DMS53 (cell line): ENCODE results near the gene GNB1L.

ENCODE experiments used
- DNase-seq: peaks from one replicate; lab custom pipeline; 2025; lab: John Stamatoyannopoulos, UW

GNB1L gene

DNA sequence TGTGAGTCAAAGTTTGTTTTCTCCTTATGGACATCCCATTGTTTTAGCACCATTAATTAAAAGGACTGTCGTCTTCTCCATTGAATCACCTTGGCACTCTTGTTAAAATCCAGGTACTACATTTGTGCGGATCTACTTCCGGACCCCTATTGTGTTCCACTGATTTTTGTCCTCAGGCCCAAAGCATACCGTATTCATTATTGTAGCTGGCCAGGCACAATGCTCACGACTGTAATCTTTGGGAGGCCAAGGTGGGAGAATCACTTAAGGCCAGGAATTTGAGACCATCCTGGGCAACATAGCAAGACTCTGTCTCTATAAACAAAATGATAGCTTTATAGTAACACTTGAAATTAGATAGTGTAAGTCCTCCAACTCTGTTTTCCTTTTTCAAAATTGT is 8.9 kb upstream of the GNB1L start:
- no peak for DNase-seq

DNA sequence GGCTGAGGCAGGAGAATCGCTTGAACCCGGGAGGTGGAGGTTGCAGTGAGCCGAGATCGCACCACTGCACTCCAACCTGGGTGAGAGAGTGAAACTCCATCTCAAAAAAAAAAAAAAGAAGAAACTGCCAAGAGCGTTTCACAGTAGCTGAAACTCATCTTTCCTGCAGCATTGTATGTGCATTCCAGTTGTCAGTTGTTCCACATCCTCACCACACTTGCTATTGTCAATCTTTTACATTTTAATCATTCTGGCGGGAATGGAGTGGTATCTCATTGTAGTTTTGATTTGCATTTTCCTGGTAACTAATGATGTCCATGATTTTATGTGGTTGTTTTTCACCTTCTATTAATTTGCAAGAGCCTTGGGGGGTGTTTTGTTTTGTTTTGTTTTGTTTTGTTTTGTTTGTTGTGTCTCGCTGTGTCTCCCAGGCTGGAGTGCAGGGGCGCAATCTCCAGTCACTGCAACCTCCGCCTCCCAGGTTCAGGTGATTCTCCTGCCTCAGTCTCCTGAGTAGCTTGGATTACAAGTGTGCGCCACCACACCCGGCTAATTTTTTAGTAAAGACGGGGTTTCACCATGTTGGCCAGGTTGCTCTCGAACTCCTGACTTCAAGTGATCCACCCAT is 8.1 kb upstream of the GNB1L start:
- DNase-seq = no peak

GRCh38 chr22:19859861-19860510 is 5.3 kb upstream of the GNB1L start:
- DNase-seq = no peak

- no peak for DNase-seq
Observed at GRCh38 chr22:19857382-19857781, 2.7 kb upstream of the GNB1L start.

- peak; percentile 79 for DNase-seq
Observed at GRCh38 chr22:19855504-19856409, 1.1 kb upstream of the GNB1L start.

DNA sequence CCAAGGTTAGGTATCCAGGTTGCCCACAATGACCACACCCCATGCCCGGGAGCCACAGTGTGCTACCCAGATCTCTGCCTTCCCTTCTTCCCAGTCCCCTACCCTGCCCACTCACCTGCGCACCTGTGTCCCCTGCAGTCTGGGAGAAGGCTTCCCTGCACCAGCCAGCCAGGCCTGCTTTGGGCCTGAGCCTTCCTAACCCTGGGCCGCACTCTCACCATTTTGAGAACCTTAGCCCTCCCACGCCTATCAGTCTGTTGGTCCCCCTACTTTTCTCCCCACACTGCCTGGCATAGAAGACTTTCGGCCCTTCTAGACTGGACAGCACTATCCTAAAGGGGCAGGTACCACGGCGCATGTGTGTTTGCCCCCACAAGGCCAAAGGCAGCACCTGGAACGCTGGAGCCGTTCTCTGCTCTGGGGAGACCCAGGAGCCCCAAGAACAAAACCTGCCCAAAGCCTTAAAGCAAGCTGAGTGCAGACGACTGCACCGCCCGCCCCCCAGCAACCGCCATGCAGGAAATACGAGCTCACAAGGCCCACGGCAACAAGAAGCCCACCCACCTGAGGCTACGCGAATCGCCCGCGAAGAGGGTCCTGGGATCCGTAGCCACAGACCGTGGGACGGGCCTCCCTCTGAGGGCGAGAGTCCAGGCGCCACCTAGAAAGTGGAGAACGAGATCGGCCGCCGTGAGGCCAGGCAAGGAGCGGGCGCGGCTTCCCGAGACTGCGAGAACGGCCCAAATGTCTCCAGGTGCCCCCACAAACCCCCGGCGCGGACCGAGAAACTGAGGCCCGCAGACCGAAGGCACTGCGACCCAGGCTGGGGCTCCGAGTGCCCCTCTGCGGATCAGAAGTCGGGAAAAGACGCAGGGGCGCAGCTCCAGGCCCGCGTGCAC is 546 bp downstream of the GNB1L start:
- peak; percentile 39 for DNase-seq

- no peak for DNase-seq
Observed at GRCh38 chr22:19853058-19853878, 1.4 kb downstream of the GNB1L start.

DNA sequence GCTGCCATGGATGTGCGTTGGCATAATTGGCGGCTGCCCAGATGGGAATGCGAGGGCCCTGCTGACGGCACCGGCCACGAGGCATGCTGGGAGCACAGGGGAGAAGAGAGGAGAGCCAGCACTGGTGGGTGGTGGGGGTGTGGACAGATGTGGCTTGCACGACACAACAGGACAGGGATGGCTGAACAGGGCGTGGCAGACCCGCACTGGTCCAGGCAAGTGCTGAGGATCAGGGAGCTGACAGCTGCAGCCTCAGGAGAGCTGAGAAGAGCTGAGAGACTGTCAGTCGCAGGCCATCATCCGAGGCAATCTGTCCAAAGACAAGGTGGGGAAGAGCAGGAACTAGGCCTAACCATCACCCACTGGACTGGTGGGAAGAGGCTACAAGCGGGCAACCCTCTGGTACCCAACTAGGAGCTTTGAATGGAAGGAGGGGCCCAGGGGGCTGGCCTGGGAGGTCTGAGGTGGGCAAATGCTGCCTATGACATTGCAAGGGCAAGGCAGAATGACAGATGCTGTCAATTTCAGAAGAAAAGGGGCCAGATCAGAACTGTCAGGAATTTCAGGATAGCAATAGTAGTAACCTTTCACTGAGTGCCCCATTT is 2.4 kb downstream of the GNB1L start:
- no peak for DNase-seq

- DNase-seq = no peak
Observed at GRCh38 chr22:19851291-19852176, 3.1 kb downstream of the GNB1L start.

GRCh38 chr22:19850763-19851109 is 3.9 kb downstream of the GNB1L start:
- DNase-seq = no peak

DNA sequence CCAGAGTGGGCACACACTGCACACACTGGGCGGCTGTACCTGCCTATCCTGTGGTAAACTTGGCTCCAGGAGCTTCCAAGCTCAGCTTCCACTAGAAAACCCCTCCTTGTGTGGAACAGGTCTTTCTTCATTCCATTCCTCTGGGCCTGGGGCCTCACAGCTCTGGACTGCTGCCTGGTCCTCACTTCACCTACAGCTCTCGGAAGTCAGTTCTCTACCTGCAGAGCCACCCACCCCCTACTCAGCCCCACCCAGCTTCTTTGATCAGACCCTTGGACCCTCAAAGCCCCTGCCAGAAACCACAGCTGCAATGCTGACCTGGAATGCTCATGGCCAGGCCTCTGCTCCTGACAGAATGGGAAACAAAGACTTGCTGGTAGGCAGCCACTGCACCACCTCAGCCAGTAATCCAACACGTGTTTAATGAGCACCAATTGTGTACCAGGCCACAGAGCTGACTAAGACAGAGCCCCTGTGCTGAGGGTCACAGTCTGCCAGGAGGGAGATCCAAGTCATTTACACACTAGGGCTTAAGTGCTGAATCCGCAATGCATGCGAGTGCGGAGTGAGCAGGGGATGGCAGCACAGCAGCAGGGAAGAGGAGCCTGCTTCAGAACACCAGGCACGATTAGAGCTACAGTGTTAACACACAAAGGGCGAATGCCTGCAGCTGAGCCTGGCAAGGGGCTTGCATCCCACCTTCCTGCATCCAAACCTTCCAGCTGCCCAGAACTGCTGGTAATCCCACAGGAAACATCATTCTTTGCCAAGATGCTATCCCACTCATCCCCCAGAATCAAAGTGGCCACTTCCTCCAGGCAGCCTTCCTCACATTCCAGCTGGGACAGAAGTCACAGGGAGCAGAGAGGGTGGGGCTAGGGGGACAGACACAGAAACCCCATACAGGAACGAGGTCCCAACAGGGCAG is 4.6 kb downstream of the GNB1L start:
- peak; percentile 13 for DNase-seq

DNA sequence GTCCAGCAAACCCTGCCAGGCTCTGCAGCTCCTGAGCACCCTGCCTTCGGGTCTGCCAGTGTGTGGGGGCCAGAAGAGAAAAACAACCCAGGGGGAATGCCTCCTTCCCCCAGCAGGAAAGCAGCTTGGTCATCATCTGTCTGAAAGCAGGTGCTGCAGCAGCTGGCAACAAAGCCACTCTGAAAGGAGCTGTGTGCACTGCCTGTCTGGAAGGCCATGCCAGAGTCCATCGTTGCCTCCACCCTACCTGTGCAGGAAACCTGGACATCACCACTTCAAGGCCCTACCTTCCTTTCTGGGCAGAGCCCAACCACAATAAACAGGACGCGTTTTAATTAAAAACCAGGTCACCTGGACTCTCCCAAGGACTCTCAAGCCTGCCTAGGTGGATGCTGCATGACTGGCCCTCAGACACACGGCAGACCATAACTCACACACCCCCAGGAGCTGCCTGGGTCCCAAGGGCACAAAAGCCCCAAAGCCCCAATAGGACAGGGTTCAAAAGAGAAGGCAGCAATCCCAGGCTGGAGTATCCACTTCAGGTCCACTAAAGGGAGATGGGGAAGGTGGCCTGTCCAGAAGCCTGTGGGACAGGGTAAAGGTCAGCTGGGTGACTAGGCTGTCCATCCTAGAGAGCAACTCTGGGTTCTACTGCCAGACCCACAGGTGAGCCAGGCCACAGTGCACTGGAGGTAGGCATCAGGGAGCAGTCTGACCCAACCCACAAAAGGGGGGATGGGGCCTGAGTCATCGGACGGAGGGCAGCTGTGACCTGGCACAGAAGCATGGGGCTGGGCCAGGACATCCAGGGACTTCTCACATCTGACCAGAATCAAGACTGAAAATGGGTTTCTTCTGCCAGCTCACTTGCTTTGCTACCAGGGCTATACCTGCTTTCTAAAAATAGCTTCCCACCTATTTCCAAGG is 6.1 kb downstream of the GNB1L start:
- DNase-seq = peak; percentile 70

DNA sequence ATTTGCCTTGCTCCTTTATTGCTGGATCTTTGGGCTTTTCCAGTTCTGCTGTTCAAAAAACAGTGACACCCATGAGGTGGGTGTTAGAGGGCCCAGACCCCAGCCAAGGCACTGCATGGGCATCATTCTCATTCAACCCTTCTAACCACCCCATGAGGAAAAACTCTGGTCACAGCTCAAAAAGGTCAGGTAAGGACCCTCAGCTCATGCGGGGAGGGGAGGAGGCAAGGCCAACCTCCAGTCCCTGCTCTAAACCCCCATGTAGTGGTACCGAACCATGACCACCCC is 7.4 kb downstream of the GNB1L start:
- DNase-seq = no peak

DNA sequence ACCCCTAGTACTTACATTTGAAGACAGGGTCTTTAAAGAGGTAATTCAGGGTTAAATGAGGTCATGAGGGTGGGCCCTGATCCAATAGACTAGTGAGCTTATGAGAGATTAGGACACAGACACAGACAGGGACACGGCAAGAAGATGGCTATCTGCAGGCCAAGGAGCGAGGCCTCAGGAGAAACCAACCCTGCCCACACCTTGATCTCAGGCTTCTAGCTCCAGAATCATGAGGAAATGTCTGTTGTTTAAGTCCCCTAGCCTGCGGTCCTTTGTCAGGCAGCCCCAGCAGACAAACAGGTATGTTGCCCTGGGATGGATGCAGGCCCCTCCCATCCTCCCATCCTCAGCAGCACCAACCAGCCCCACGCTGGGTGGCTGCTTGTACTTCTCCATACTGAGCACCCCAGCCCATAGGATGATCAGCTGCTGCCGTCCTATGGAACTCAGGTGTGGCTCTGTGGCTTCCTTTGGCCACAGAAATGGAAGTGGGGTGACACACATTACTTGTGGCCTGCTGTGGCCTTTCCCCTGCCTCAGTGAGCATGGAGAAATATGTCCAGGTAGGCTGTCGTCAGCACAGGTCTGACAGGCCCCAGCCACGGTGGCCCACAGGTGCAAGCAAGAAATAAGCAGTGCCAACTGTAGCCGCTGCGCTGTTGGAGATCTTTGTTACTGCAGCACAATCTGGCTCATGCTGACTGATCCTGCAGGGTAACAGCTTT is 7.9 kb downstream of the GNB1L start:
- no peak for DNase-seq

DNA sequence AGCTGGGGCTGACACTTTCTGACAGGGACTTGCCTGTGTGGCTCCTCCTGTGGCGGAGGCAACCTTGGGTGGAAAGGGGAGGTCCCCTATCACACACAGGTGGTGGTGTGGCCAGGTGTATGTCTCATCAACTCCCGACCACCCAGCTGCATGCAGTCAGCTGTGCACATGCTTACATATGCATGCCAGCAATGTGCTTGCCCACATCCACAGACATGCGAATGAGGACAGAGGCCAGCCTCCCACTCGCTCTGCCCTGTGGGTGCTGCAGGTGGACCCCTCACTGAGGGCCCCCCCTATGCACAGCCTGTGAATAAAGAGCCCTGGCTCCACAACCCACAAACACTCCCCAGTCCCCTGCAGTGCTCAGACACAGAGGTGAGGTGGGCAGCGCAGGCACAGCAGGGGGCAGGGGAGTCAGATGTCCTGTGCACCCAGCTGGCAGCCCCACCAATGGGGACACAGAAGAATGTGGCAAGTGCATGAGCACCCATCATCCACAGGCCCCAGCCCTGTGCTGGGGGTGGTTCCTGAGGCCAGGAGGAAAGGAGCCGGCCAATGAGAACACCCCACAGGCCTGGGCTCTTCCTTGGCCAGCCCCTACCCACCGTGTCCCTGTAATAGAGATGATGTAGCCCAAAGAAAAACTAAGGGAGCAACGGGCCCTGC is 9.5 kb downstream of the GNB1L start:
- no peak for DNase-seq

- DNase-seq = no peak
Observed at GRCh38 chr22:19844377-19845053, 10.2 kb downstream of the GNB1L start.
